HCT116 (cell line): ENCODE measurements around the gene IL17C. TPM values are rescaled to one million over a fixed set of nuclear protein-coding genes. Genes with fewer than 3 reads are reported as not detected.
A peak's percentile ranks its signal among the peaks of the same experiment; 100 is the strongest.

Source experiments
- ATAC-seq: fragments of 200-7000 bp; cut with Tn5 transposase; 2 replicates; pipeline ENCODE4 v1.9.1; 2020; ENCODE audit warnings: mild to moderate bottlenecking, moderate library complexity
- BruUV-seq: library from RNA; stranded (reverse); fragments of 400-500 nt; replicated peaks from 2 replicates; lab custom pipeline; 2021; lab: Mats Ljungman, UMichigan
- CTCF ChIA-PET: fragments of 300-600 bp; sonication (Branson Sonifier 250); formaldehyde crosslinking; loops from one replicate; lab custom pipeline; 2021; ENCODE audit warnings: antibody characterized with exemption; lab: Charles Lee
- POLR2A ChIA-PET: fragments of 300-600, 350-600 bp; sonication (Branson Sonifier 250); formaldehyde crosslinking; loops from one replicate; lab custom pipeline; 2021; ENCODE audit warnings: antibody characterized with exemption; lab: Charles Lee
- RAD21 ChIA-PET, 2 experiments: fragments of 300-600 bp; sonication (Branson Sonifier 250); formaldehyde crosslinking; loops; one replicate each; lab custom pipeline; 2023; ENCODE audit warnings: low total read pairs in 2 of 2; ENCODE audit not compliant: uncharacterized antibody in 2 of 2, unreplicated experiment in 2 of 2, low non-redundant PET in 1 of 2; lab: Charles Lee
- DNase-seq: peaks from one replicate; pipeline ENCODE4 v3.0.0-alpha.2; 2010; ENCODE audit warnings: low read depth, low spot score
- H2AFZ ChIP-seq: fragments of 200-600 bp; shearing (Covaris generic), sonication (generic); 2 replicates; pipeline ENCODE4 v1.6.1; 2017; ENCODE audit warnings: low read depth, mixed run types, mixed read lengths, antibody characterized with exemption, low read length; ENCODE audit not compliant: poor library complexity, severe bottlenecking
- H3K27ac ChIP-seq: 2 replicates; pipeline ENCODE4 v1.5.1; 2012; ENCODE audit warnings: low read depth, low read length
- H3K27me3 ChIP-seq: fragments of 200-600 bp; sonication (generic); 2 replicates; pipeline ENCODE4 v1.6.1; 2016; ENCODE audit warnings: mixed run types, low read length, mixed read lengths; ENCODE audit not compliant: insufficient read depth
- H3K36me3 ChIP-seq, 2 experiments: fragments of 200-500 bp in 1 of 2; fragments of 200-600 bp in 1 of 2; sonication (Bioruptor generic) in 1 of 2; sonication (generic) in 1 of 2; 2 replicates each; pipeline versions ENCODE4 v1.5.1 to v1.6.1; 2014 to 2016; ENCODE audit warnings: low read length in 2 of 2, inconsistent platforms in 1 of 2, mixed read lengths in 1 of 2, mixed run types in 1 of 2; ENCODE audit not compliant: insufficient read depth in 2 of 2, control insufficient read depth in 1 of 2
- H3K4me1 ChIP-seq, 2 experiments: fragments of 200-600 bp in 1 of 2; sonication (generic) in 1 of 2; 2 replicates each; pipeline versions ENCODE4 v1.5.1 to v1.6.1; 2012 to 2017; ENCODE audit warnings: low read length in 2 of 2, inconsistent platforms in 1 of 2, mild to moderate bottlenecking in 1 of 2, mixed read lengths in 1 of 2, mixed run types in 1 of 2, moderate library complexity in 1 of 2; ENCODE audit not compliant: insufficient read depth in 2 of 2, control insufficient read depth in 1 of 2
- H3K4me2 ChIP-seq: fragments of 200-600 bp; sonication (generic); 2 replicates; pipeline ENCODE4 v1.6.1; 2017; ENCODE audit warnings: mixed run types, low read length, mixed read lengths
- H3K4me3 ChIP-seq, 2 experiments: fragments of 200-600 bp in 1 of 2; sonication (generic) in 1 of 2; replicated peaks in 1 of 2; 2 replicates each; pipeline ENCODE4 v1.5.1; 2011 to 2016; ENCODE audit warnings: low read length in 2 of 2, control low read depth in 1 of 2, low read depth in 1 of 2, mild to moderate bottlenecking in 1 of 2, mixed read lengths in 1 of 2, mixed run types in 1 of 2
- H3K79me2 ChIP-seq: fragments of 200-600 bp; sonication (generic); 2 replicates; pipeline ENCODE4 v1.6.1; 2017; ENCODE audit warnings: mild to moderate bottlenecking, mixed run types, low read length, moderate library complexity, mixed read lengths; ENCODE audit not compliant: insufficient read depth
- H3K9ac ChIP-seq: fragments of 200-600 bp; sonication (generic); 2 replicates; pipeline ENCODE4 v1.6.1; 2016; ENCODE audit warnings: low read length, mixed read lengths
- H3K9me2 ChIP-seq: fragments of 200-600 bp; sonication (generic), shearing (Covaris generic); 2 replicates; pipeline ENCODE4 v1.6.1; 2017; ENCODE audit warnings: mixed run types, mild to moderate bottlenecking, moderate library complexity; ENCODE audit not compliant: insufficient read depth
- H3K9me3 ChIP-seq, 2 experiments: fragments of 200-500 bp in 1 of 2; fragments of 200-600 bp in 1 of 2; sonication (Bioruptor generic) in 1 of 2; sonication (generic) in 1 of 2; 2 replicates each; pipeline ENCODE4 v1.6.1; 2014 to 2017; ENCODE audit warnings: low read length in 2 of 2, mixed read lengths in 2 of 2, inconsistent platforms in 1 of 2, low read depth in 1 of 2, mild to moderate bottlenecking in 1 of 2, mixed run types in 1 of 2, moderate library complexity in 1 of 2; ENCODE audit not compliant: control insufficient read depth in 1 of 2, insufficient read depth in 1 of 2
- H4K20me1 ChIP-seq: fragments of 200-600 bp; sonication (generic), shearing (Covaris generic); 2 replicates; pipeline ENCODE4 v1.6.1; 2017; ENCODE audit warnings: mixed run types, mild to moderate bottlenecking, moderate library complexity; ENCODE audit not compliant: insufficient read depth
- POLR2A ChIP-seq: IDR thresholded peaks from 2 replicates; pipeline ENCODE4 v1.7.0; 2011; ENCODE audit warnings: borderline replicate concordance; ENCODE audit not compliant: insufficient read depth, insufficient read length; ENCODE audit errors: extremely low read depth
- TCF7L2 ChIP-seq: IDR thresholded peaks from 2 replicates; pipeline ENCODE4 v1.7.0; 2011; ENCODE audit warnings: borderline replicate concordance, inconsistent platforms; ENCODE audit not compliant: insufficient read depth, insufficient read length; ENCODE audit errors: extremely low read depth
- YY1 ChIP-seq: IDR thresholded peaks from 2 replicates; pipeline ENCODE4 v1.6.1; 2011; ENCODE audit warnings: low read length, low read depth, moderate library complexity, mild to moderate bottlenecking; ENCODE audit not compliant: insufficient replicate concordance; ENCODE audit errors: extremely low read depth
- intact Hi-C: fragments of 100-400 bp; cut with micrococcal nuclease; formaldehyde crosslinking; loops from 2 replicates; pipeline ENCODE4 v1.10.0; 2022
- total RNA-seq: library from RNA; stranded (reverse); gene quantifications from one replicate; pipeline ENCODE4 v1.2.1, GENCODE V29; 2021; ENCODE audit not compliant: unreplicated experiment

IL17C gene
- total RNA-seq, 1 experiment from 2014 or later: not detected

GRCh38 chr16:88651276-88651988, 13.1 kb downstream of the IL17C start:
- no peak for TF ChIP-seq YY1
- TF ChIP-seq POLR2A: no peak
- no peak for TF ChIP-seq TCF7L2
- peak overlapping the region; percentile 95 for H3K4me2 ChIP-seq
- H3K79me2 ChIP-seq: peaks cover 36% of the 10 kb centered on the region
- H3K36me3 ChIP-seq: peaks cover 5 to 10% of the 10 kb centered on the region in 2 experiments; a peak in 1 of 4 replicates
- H3K9me2 ChIP-seq: no peaks in the 10 kb centered on the region
- no peaks in the 10 kb centered on the region for H4K20me1 ChIP-seq
- DNase-seq: peak; percentile 72
- H3K4me1 ChIP-seq: peaks cover 16 to 26% of the 10 kb centered on the region in 2 experiments
- H2AFZ ChIP-seq: no peak overlapping the region
- ChIA-PET POLR2A (no interaction called here), RAD21 (no interaction called here), CTCF (no interaction called here)
- intact Hi-C loops: loop anchor here (5.0 kb wide), 1 partner anchor 199 kb away; the partner anchor contains the start of gene ZFPM1
- peak; percentile 73 for ATAC-seq
- H3K4me3 ChIP-seq: peak overlapping the region; percentile 92 to 99
- no peaks in the 10 kb centered on the region for H3K27me3 ChIP-seq
- BruUV-seq: TSS peak; percentile 82
- peak overlapping the region; percentile 86 for H3K27ac ChIP-seq
- no peaks in the 10 kb centered on the region for H3K9me3 ChIP-seq
- peak overlapping the region; percentile 98 for H3K9ac ChIP-seq

GRCh38 chr16:88651989-88652761, 13.8 kb downstream of the IL17C start:
- intact Hi-C loops: loop anchor here (5.0 kb wide), 1 partner anchor 200 kb away; the partner anchor contains the start of gene ZFPM1
- H3K79me2 ChIP-seq: peaks cover 36% of the 10 kb centered on the region
- H3K9ac ChIP-seq: peak overlapping the region; percentile 98
- ChIA-PET POLR2A (no interaction called here), RAD21 (no interaction called here), CTCF (no interaction called here)
- no peaks in the 10 kb centered on the region for H3K9me2 ChIP-seq
- no peak for DNase-seq
- no peaks in the 10 kb centered on the region for H4K20me1 ChIP-seq
- H3K4me3 ChIP-seq: peak overlapping the region in 1 of 2 experiments; percentile 99; a peak in 2 of 4 replicates
- peaks cover 5 to 10% of the 10 kb centered on the region in 2 experiments; a peak in 1 of 4 replicates for H3K36me3 ChIP-seq
- TF ChIP-seq YY1: no peak
- no peak overlapping the region for H2AFZ ChIP-seq
- H3K27ac ChIP-seq: peak overlapping the region; percentile 86
- no peaks in the 10 kb centered on the region for H3K9me3 ChIP-seq
- peak overlapping the region; percentile 95 for H3K4me2 ChIP-seq
- ATAC-seq: no peak
- H3K27me3 ChIP-seq: no peaks in the 10 kb centered on the region
- BruUV-seq: no TSS peak
- H3K4me1 ChIP-seq: peaks cover 16 to 26% of the 10 kb centered on the region in 2 experiments
